Measurements from ENCODE around the gene TTC7B. TPM values are rescaled to one million over a fixed set of nuclear protein-coding genes. Genes with fewer than 3 reads are reported as not detected.

The TTC7B gene
- total and polyA plus RNA-seq, 2 experiments from 2014 or later, result 7.9 to 28.6 TPM

- Histone ChIP-seq H3F3A (replicated peaks; ENCODE audit: low read depth) (peaks cover 7% of the 10 kb centered on the region), H3K4me1 (ENCODE audit: insufficient read depth) (peaks cover 6% of the 10 kb centered on the region; the same call in 1 of the 2 replicates), H3K4me3 (no peak overlapping the region), H3K4me2 (peak overlapping the region; percentile 75; the same call in 1 of the 2 replicates), H3K36me3 (ENCODE audit: insufficient read depth) (no peaks in the 10 kb centered on the region), H3K9me2 (ENCODE audit: insufficient read depth) (no peaks in the 10 kb centered on the region), H4K20me1 (replicated peaks; ENCODE audit: insufficient read depth) (no peaks in the 10 kb centered on the region), H3K79me2 (replicated peaks; ENCODE audit: insufficient read depth) (no peaks in the 10 kb centered on the region), H3K27me3 (ENCODE audit: insufficient read depth) (peaks cover 9% of the 10 kb centered on the region), H2AFZ (no peak overlapping the region), H3K27ac (ENCODE audit: low read depth) (no peak overlapping the region)
- H3K4me3 Mint-ChIP-seq, result no peak overlapping the region
- no peak for DNase-seq (ENCODE audit: low spot score)
- peaks cover 7% of the 10 kb centered on the region for H3K27me3 Mint-ChIP-seq (ENCODE audit: insufficient read depth, low read depth, poor library complexity)
- no peak overlapping the region; the same call in 1 of the 2 replicates for H3K27ac Mint-ChIP-seq
- no peaks in the 10 kb centered on the region; the same call in 2 of the 3 replicates for H3K36me3 Mint-ChIP-seq (ENCODE audit: low read depth)
- TF ChIP-seq, protein P1, sequence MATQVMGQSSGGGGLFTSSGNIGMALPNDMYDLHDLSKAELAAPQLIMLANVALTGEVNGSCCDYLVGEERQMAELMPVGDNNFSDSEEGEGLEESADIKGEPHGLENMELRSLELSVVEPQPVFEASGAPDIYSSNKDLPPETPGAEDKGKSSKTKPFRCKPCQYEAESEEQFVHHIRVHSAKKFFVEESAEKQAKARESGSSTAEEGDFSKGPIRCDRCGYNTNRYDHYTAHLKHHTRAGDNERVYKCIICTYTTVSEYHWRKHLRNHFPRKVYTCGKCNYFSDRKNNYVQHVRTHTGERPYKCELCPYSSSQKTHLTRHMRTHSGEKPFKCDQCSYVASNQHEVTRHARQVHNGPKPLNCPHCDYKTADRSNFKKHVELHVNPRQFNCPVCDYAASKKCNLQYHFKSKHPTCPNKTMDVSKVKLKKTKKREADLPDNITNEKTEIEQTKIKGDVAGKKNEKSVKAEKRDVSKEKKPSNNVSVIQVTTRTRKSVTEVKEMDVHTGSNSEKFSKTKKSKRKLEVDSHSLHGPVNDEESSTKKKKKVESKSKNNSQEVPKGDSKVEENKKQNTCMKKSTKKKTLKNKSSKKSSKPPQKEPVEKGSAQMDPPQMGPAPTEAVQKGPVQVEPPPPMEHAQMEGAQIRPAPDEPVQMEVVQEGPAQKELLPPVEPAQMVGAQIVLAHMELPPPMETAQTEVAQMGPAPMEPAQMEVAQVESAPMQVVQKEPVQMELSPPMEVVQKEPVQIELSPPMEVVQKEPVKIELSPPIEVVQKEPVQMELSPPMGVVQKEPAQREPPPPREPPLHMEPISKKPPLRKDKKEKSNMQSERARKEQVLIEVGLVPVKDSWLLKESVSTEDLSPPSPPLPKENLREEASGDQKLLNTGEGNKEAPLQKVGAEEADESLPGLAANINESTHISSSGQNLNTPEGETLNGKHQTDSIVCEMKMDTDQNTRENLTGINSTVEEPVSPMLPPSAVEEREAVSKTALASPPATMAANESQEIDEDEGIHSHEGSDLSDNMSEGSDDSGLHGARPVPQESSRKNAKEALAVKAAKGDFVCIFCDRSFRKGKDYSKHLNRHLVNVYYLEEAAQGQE (IDR thresholded peaks at IDR 0.05; ENCODE audit: unreplicated experiment), result no peak
- TF ChIP-seq ZNF331 (CRISPR knock-in tag; IDR thresholded peaks at IDR 0.05; ENCODE audit: low read depth) (no peak), CTCF (conservative IDR thresholded peaks at IDR 0.05; ENCODE audit: low read depth in 2 of 2) (no peak), CREB1 (CRISPR knock-in tag; IDR thresholded peaks at IDR 0.05; ENCODE audit: low read depth) (no peak), JUNB (IDR thresholded peaks at IDR 0.05; ENCODE audit: unreplicated experiment) (no peak), EZH2 (IDR thresholded peaks at IDR 0.05; ENCODE audit: low read depth, unreplicated experiment) (no peak), NANOG (IDR thresholded peaks at IDR 0.05; ENCODE audit: borderline replicate concordance) (no peak), POLR2AphosphoS5 (IDR thresholded peaks at IDR 0.05; ENCODE audit: low read depth) (no peak), ETS1 (IDR thresholded peaks at IDR 0.05) (no peak), ZNF114 (CRISPR knock-in tag; IDR thresholded peaks at IDR 0.05) (no peak), EZH2phosphoT487 (IDR thresholded peaks at IDR 0.05; ENCODE audit: unreplicated experiment) (no peak), STAT1 (IDR thresholded peaks at IDR 0.05; ENCODE audit: unreplicated experiment) (no peak)
- TF ChIP-seq, protein P2, sequence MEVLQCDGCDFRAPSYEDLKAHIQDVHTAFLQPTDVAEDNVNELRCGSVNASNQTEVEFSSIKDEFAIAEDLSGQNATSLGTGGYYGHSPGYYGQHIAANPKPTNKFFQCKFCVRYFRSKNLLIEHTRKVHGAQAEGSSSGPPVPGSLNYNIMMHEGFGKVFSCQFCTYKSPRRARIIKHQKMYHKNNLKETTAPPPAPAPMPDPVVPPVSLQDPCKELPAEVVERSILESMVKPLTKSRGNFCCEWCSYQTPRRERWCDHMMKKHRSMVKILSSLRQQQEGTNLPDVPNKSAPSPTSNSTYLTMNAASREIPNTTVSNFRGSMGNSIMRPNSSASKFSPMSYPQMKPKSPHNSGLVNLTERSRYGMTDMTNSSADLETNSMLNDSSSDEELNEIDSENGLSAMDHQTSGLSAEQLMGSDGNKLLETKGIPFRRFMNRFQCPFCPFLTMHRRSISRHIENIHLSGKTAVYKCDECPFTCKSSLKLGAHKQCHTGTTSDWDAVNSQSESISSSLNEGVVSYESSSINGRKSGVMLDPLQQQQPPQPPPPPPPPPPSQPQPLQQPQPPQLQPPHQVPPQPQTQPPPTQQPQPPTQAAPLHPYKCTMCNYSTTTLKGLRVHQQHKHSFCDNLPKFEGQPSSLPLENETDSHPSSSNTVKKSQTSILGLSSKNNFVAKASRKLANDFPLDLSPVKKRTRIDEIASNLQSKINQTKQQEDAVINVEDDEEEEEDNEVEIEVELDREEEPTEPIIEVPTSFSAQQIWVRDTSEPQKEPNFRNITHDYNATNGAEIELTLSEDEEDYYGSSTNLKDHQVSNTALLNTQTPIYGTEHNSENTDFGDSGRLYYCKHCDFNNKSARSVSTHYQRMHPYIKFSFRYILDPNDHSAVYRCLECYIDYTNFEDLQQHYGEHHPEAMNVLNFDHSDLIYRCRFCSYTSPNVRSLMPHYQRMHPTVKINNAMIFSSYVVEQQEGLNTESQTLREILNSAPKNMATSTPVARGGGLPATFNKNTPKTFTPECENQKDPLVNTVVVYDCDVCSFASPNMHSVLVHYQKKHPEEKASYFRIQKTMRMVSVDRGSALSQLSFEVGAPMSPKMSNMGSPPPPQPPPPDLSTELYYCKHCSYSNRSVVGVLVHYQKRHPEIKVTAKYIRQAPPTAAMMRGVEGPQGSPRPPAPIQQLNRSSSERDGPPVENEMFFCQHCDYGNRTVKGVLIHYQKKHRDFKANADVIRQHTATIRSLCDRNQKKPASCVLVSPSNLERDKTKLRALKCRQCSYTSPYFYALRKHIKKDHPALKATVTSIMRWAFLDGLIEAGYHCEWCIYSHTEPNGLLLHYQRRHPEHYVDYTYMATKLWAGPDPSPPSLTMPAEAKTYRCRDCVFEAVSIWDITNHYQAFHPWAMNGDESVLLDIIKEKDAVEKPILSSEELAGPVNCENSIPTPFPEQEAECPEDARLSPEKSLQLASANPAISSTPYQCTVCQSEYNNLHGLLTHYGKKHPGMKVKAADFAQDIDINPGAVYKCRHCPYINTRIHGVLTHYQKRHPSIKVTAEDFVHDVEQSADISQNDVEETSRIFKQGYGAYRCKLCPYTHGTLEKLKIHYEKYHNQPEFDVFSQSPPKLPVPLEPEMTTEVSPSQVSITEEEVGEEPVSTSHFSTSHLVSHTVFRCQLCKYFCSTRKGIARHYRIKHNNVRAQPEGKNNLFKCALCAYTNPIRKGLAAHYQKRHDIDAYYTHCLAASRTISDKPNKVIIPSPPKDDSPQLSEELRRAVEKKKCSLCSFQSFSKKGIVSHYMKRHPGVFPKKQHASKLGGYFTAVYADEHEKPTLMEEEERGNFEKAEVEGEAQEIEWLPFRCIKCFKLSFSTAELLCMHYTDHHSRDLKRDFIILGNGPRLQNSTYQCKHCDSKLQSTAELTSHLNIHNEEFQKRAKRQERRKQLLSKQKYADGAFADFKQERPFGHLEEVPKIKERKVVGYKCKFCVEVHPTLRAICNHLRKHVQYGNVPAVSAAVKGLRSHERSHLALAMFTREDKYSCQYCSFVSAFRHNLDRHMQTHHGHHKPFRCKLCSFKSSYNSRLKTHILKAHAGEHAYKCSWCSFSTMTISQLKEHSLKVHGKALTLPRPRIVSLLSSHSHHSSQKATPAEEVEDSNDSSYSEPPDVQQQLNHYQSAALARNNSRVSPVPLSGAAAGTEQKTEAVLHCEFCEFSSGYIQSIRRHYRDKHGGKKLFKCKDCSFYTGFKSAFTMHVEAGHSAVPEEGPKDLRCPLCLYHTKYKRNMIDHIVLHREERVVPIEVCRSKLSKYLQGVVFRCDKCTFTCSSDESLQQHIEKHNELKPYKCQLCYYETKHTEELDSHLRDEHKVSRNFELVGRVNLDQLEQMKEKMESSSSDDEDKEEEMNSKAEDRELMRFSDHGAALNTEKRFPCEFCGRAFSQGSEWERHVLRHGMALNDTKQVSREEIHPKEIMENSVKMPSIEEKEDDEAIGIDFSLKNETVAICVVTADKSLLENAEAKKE (CRISPR knock-in tag; IDR thresholded peaks at IDR 0.05), result no peak
- H3K9me3 Mint-ChIP-seq, result peaks cover 8% of the 10 kb centered on the region; the same call in 2 of the 3 replicates
- no peak for ATAC-seq
- H3K4me1 Mint-ChIP-seq, result peaks cover 24% of the 10 kb centered on the region
Measured at GRCh38 chr14:90759370-90760077, 56.7 kb downstream of the TTC7B start.

All from GM23338 (cell line).